Measurements from ENCODE around the gene EIPR1.

The EIPR1 gene

GRCh38 chr2:3377612-3378432 lies at the start of gene EIPR1:
Gene EIPR1, minus strand, starts transcription at chr2:3377818. Its CDS starts 129 bp downstream, at chr2:3377689.
- peak; percentile 92 for DNase-seq

- DNase-seq, result no peak
These were observed 49.7 kb upstream of the EIPR1 start for GRCh38 chr2:3427272-3427671.

GRCh38 chr2:3426615-3427014 lies 49.0 kb upstream of the EIPR1 start:
- no peak for DNase-seq

GRCh38 chr2:3424171-3424795 lies 46.7 kb upstream of the EIPR1 start:
- no peak for DNase-seq

GRCh38 chr2:3423492-3424170 lies 46.0 kb upstream of the EIPR1 start:
- no peak for DNase-seq

- no peak for DNase-seq
These were observed 44.7 kb upstream of the EIPR1 start for GRCh38 chr2:3422161-3422779.

GRCh38 chr2:3421580-3421979 lies 44.0 kb upstream of the EIPR1 start:
- DNase-seq, result no peak

- no peak for DNase-seq
These were observed 43.3 kb upstream of the EIPR1 start for GRCh38 chr2:3420769-3421397.

GRCh38 chr2:3420076-3420768 lies 42.6 kb upstream of the EIPR1 start:
- DNase-seq, result no peak

GRCh38 chr2:3418766-3419404 lies 41.3 kb upstream of the EIPR1 start:
- DNase-seq, result no peak

GRCh38 chr2:3414133-3414860 lies 36.7 kb upstream of the EIPR1 start:
- no peak for DNase-seq

GRCh38 chr2:3413697-3414096 lies 36.1 kb upstream of the EIPR1 start:
- DNase-seq, result no peak

GRCh38 chr2:3411103-3411502 lies 33.5 kb upstream of the EIPR1 start:
- DNase-seq, result no peak

- DNase-seq, result no peak
These were observed 32.1 kb upstream of the EIPR1 start for GRCh38 chr2:3409627-3410170.

- DNase-seq, result no peak
These were observed 31.2 kb upstream of the EIPR1 start for GRCh38 chr2:3408781-3409180.

GRCh38 chr2:3406501-3406900 lies 28.9 kb upstream of the EIPR1 start:
- DNase-seq, result no peak

- DNase-seq, result no peak
These were observed 28.3 kb upstream of the EIPR1 start for GRCh38 chr2:3405876-3406275.

- no peak for DNase-seq
These were observed 27.7 kb upstream of the EIPR1 start for GRCh38 chr2:3405307-3405706.

GRCh38 chr2:3404349-3404894 lies 26.8 kb upstream of the EIPR1 start:
- no peak for DNase-seq

GRCh38 chr2:3403587-3404334 lies 26.1 kb upstream of the EIPR1 start:
- DNase-seq, result no peak
